ENCODE measurements around the gene EEPD1. TPM values are rescaled to one million over a fixed set of nuclear protein-coding genes. Genes with fewer than 3 reads are reported as not detected.

EEPD1 gene
- total and polyA plus RNA-seq, 4 donors, result 2.3 to 12.3 (median 7.1) TPM

GRCh38 chr7:36226151-36226550 lies 73.1 kb downstream of the EEPD1 start:
- Histone ChIP-seq H3K4me3 (ENCODE audit: low read depth in 1 of 3, low read length in 3 of 3) (no peak overlapping the region), H3K27me3 (ENCODE audit: control insufficient read depth in 4 of 4, insufficient read depth in 4 of 4, low read length in 3 of 4) (no peaks in the 10 kb centered on the region), H3K4me1 (ENCODE audit: control insufficient read depth in 4 of 4, insufficient read depth in 4 of 4, low read length in 3 of 4) (no peaks in the 10 kb centered on the region), H3K9me3 (ENCODE audit: control insufficient read depth in 4 of 4, low read length in 3 of 4) (no peaks in the 10 kb centered on the region), H3K27ac (ENCODE audit: low read depth in 1 of 2, low read length in 2 of 2) (no peak overlapping the region), H3K9ac (ENCODE audit: low read depth in 1 of 2, low read length in 2 of 2) (no peak overlapping the region), H3K36me3 (ENCODE audit: control insufficient read depth in 4 of 4, insufficient read depth in 3 of 4, low read depth in 1 of 4, low read length in 3 of 4) (no peaks in the 10 kb centered on the region)
- no peak for TF ChIP-seq ZBTB33 (IDR thresholded peaks at IDR 0.05)
- TF ChIP-seq YY1 (IDR thresholded peaks at IDR 0.05), result no peak
- no peak for TF ChIP-seq FOXA1 (IDR thresholded peaks at IDR 0.05)
- no peak for TF ChIP-seq RAD21 (IDR thresholded peaks at IDR 0.05)
- no peak for TF ChIP-seq SP1 (IDR thresholded peaks at IDR 0.05)
- TF ChIP-seq ATF3 (IDR thresholded peaks at IDR 0.05), result no peak
- TF ChIP-seq FOXA2 (IDR thresholded peaks at IDR 0.05), result no peak
- no peak for TF ChIP-seq GABPA (IDR thresholded peaks at IDR 0.05 in 1 of 2, conservative IDR thresholded peaks at IDR 0.05 in 1 of 2)
- no peak for TF ChIP-seq CTCF (IDR thresholded peaks at IDR 0.05; ENCODE audit: low read depth, low read length, missing input control)
- no peak for TF ChIP-seq HNF4G (IDR thresholded peaks at IDR 0.05)
- TF ChIP-seq REST (IDR thresholded peaks at IDR 0.05), result no peak
- no peak for TF ChIP-seq EGR1 (IDR thresholded peaks at IDR 0.05; ENCODE audit: low read depth in 2 of 2)
- TF ChIP-seq TAF1 (conservative IDR thresholded peaks at IDR 0.05), result no peak
- TF ChIP-seq NR2F2 (IDR thresholded peaks at IDR 0.05), result no peak
- DNase-seq (ENCODE audit: low spot score), result no peak
- 98% methylated on average over 7 of the region's 7 CpGs for WGBS

GRCh38 chr7:36227223-36227622 lies 74.2 kb downstream of the EEPD1 start:
- no peak for DNase-seq (ENCODE audit: low spot score)
- H3K27me3 ChIP-seq (ENCODE audit: control insufficient read depth in 4 of 4, insufficient read depth in 4 of 4, low read length in 3 of 4), result no peaks in the 10 kb centered on the region
- peaks cover 0 to under 1% (median 0%) of the 10 kb centered on the region in 4 donors for H3K4me1 ChIP-seq (ENCODE audit: control insufficient read depth in 4 of 4, insufficient read depth in 4 of 4, low read length in 3 of 4)
- H3K36me3 ChIP-seq (ENCODE audit: control insufficient read depth in 4 of 4, insufficient read depth in 3 of 4, low read depth in 1 of 4, low read length in 3 of 4), result no peaks in the 10 kb centered on the region
- 78% methylated on average over 5 of the region's 5 CpGs for WGBS
- H3K9ac ChIP-seq (ENCODE audit: low read depth in 1 of 2, low read length in 2 of 2), result no peak overlapping the region
- H3K9me3 ChIP-seq (ENCODE audit: control insufficient read depth in 4 of 4, low read length in 3 of 4), result no peaks in the 10 kb centered on the region
- H3K4me3 ChIP-seq (ENCODE audit: low read depth in 1 of 3, low read length in 3 of 3), result no peak overlapping the region
- no peak overlapping the region for H3K27ac ChIP-seq (ENCODE audit: low read depth in 1 of 2, low read length in 2 of 2)
- TF ChIP-seq FOXA2 (IDR thresholded peaks at IDR 0.05), result no peak
- TF ChIP-seq ATF3 (IDR thresholded peaks at IDR 0.05), result no peak
- TF ChIP-seq ZBTB33 (IDR thresholded peaks at IDR 0.05), result no peak
- TF ChIP-seq MAX (IDR thresholded peaks at IDR 0.05), result no peak
- TF ChIP-seq RAD21 (IDR thresholded peaks at IDR 0.05), result no peak
- TF ChIP-seq RXRA (IDR thresholded peaks at IDR 0.05), result no peak
- no peak for TF ChIP-seq REST (IDR thresholded peaks at IDR 0.05)

Data from liver (tissue), 9 donors.